SK-N-SH (cell line): ENCODE measurements around the gene LACTB. TPM values are rescaled to one million over a fixed set of nuclear protein-coding genes. Genes with fewer than 3 reads are reported as not detected.

Experiments
- CTCF ChIA-PET: fragments of 300-600, 350-600 bp; formaldehyde crosslinking; extraction: SDS; loops from one replicate; lab custom pipeline; 2021; lab: Yijun Ruan, JAX
- POLR2A ChIA-PET: fragments of 350-600 bp; sonication (Branson Sonifier 250); formaldehyde crosslinking; extraction: SDS; loops from one replicate; lab custom pipeline; 2020; ENCODE audit warnings: antibody characterized with exemption, inconsistent platforms; lab: Yijun Ruan, JAX
- DNase-seq: peaks from one replicate; pipeline ENCODE4 v3.0.0; 2012
- H2AFZ ChIP-seq: fragments of 200-600 bp; sonication (generic); 2 replicates; pipeline ENCODE4 v1.8.1; 2016; ENCODE audit warnings: antibody characterized with exemption, mild to moderate bottlenecking, low read depth
- H3F3A ChIP-seq: fragments of 200-600 bp; sonication (generic); replicated peaks from 2 replicates; pipeline ENCODE3; 2016; ENCODE audit warnings: antibody characterized with exemption, mild to moderate bottlenecking; ENCODE audit not compliant: insufficient read depth
- H3K27ac ChIP-seq, 2 experiments: fragments of 200-500 bp in 1 of 2; fragments of 200-600 bp in 1 of 2; sonication (Bioruptor generic) in 1 of 2; sonication (generic), shearing (Covaris generic) in 1 of 2; 2 replicates each; pipeline versions ENCODE4 v1.5.1 to v1.6.1; 2014 to 2016; ENCODE audit warnings: low read depth in 2 of 2, inconsistent platforms in 1 of 2, low read length in 1 of 2, mild to moderate bottlenecking in 1 of 2, mixed read lengths in 1 of 2
- H3K27me3 ChIP-seq: fragments of 200-600 bp; sonication (generic), shearing (Covaris generic); 2 replicates; pipeline ENCODE4 v1.6.1; 2016; ENCODE audit warnings: mixed run types; ENCODE audit not compliant: insufficient read depth
- H3K36me3 ChIP-seq, 2 experiments: fragments of 200-500 bp in 1 of 2; fragments of 200-600 bp in 1 of 2; sonication (Bioruptor generic) in 1 of 2; sonication (generic) in 1 of 2; replicated peaks in 1 of 2; 2 replicates each; pipeline versions ENCODE3 to v1.5.1; 2014 to 2016; ENCODE audit warnings: low read length in 1 of 2, mild to moderate bottlenecking in 1 of 2; ENCODE audit not compliant: insufficient read depth in 2 of 2, control insufficient read depth in 1 of 2
- H3K4me1 ChIP-seq, 2 experiments: fragments of 200-500 bp in 1 of 2; fragments of 200-600 bp in 1 of 2; sonication (Bioruptor generic) in 1 of 2; sonication (generic), shearing (Covaris generic) in 1 of 2; 2 replicates each; pipeline versions ENCODE4 v1.5.1 to v1.6.1; 2014 to 2016; ENCODE audit warnings: low read depth in 1 of 2, low read length in 1 of 2, mixed run types in 1 of 2; ENCODE audit not compliant: insufficient read depth in 2 of 2, control insufficient read depth in 1 of 2
- H3K4me2 ChIP-seq: fragments of 200-600 bp; sonication (generic), shearing (Covaris generic); 2 replicates; pipeline ENCODE4 v1.6.1; 2017; ENCODE audit warnings: mixed run types
- H3K4me3 ChIP-seq, 2 experiments: fragments of 200-500 bp in 1 of 2; fragments of 200-600 bp in 1 of 2; sonication (Bioruptor generic) in 1 of 2; sonication (generic), shearing (Covaris generic) in 1 of 2; 2 replicates each; pipeline versions ENCODE4 v1.5.1 to v1.8.1; 2014 to 2016; ENCODE audit warnings: low read depth in 2 of 2, inconsistent platforms in 1 of 2, low read length in 1 of 2, mild to moderate bottlenecking in 1 of 2, mixed read lengths in 1 of 2, moderate library complexity in 1 of 2
- H3K79me2 ChIP-seq: fragments of 200-600 bp; sonication (generic); 2 replicates; pipeline ENCODE4 v1.8.1; 2017; ENCODE audit warnings: mild to moderate bottlenecking; ENCODE audit not compliant: insufficient read depth
- H3K9ac ChIP-seq: fragments of 200-600 bp; sonication (generic); 2 replicates; pipeline ENCODE4 v1.6.1; 2017; ENCODE audit warnings: mixed run types
- H3K9me2 ChIP-seq: fragments of 200-600 bp; sonication (generic); 2 replicates; pipeline ENCODE4 v1.6.1; 2017; ENCODE audit warnings: mixed run types
- H3K9me3 ChIP-seq: fragments of 200-600 bp; sonication (generic); 2 replicates; pipeline ENCODE4 v1.6.1; 2017; ENCODE audit warnings: mixed run types, mild to moderate bottlenecking, moderate library complexity
- H4K20me1 ChIP-seq: fragments of 200-600 bp; sonication (generic); 2 replicates; pipeline ENCODE4 v1.6.1; 2017; ENCODE audit warnings: mild to moderate bottlenecking, mixed run types; ENCODE audit not compliant: insufficient read depth
- CHD2 ChIP-seq: fragments of 150-350 bp; IDR thresholded peaks from 2 replicates; pipeline ENCODE4 v1.6.1; 2018; ENCODE audit warnings: low read length; ENCODE audit not compliant: partially characterized antibody
- CTCF ChIP-seq: fragments of 200-600 bp; sonication (generic); IDR thresholded peaks from 2 replicates; pipeline ENCODE4 v1.6.1; 2017; ENCODE audit warnings: antibody characterized with exemption, mild to moderate bottlenecking, moderate library complexity
- EP300 ChIP-seq, 2 experiments: IDR thresholded peaks; 2 replicates each; pipeline versions ENCODE4 v1.4.0 to v1.6.1; 2012; ENCODE audit warnings: borderline replicate concordance in 1 of 2, low read depth in 1 of 2, low read length in 1 of 2
- FOXJ3 ChIP-seq: sonication (generic); formaldehyde crosslinking; IDR thresholded peaks from 2 replicates; pipeline ENCODE4 v1.5.1; 2020; ENCODE audit warnings: mild to moderate bottlenecking, missing genetic modification reagents
- GABPA ChIP-seq: IDR thresholded peaks from 2 replicates; pipeline ENCODE4 v1.4.0; 2012; ENCODE audit warnings: low read depth, mild to moderate bottlenecking
- MAX ChIP-seq: IDR thresholded peaks from 2 replicates; pipeline ENCODE4 v1.4.0; 2012; ENCODE audit warnings: low read depth
- MEF2A ChIP-seq: IDR thresholded peaks from 2 replicates; pipeline ENCODE4 v1.4.0; 2012; ENCODE audit warnings: low read depth, borderline replicate concordance
- NFIC ChIP-seq: IDR thresholded peaks from 2 replicates; pipeline ENCODE4 v1.4.0; 2012; ENCODE audit warnings: borderline replicate concordance
- NRF1 ChIP-seq: IDR thresholded peaks from 2 replicates; pipeline ENCODE4 v1.6.1; 2012; ENCODE audit warnings: low read depth, mild to moderate bottlenecking, low read length
- PBX3 ChIP-seq: IDR thresholded peaks from 2 replicates; pipeline ENCODE4; 2012
- RAD21 ChIP-seq: IDR thresholded peaks from 2 replicates; pipeline ENCODE4 v1.6.1; 2012; ENCODE audit warnings: mild to moderate bottlenecking, low read length
- SMC3 ChIP-seq: IDR thresholded peaks from 2 replicates; pipeline ENCODE4 v1.6.1; 2012; ENCODE audit warnings: low read depth, low read length, improper control_type of control experiment
- TAF1 ChIP-seq: IDR thresholded peaks from 2 replicates; pipeline ENCODE4 v1.6.1; 2012; ENCODE audit warnings: low read depth, mild to moderate bottlenecking, low read length, moderate library complexity, borderline replicate concordance
- USF2 ChIP-seq: fragments of 150-350 bp; IDR thresholded peaks from 2 replicates; pipeline ENCODE4 v1.6.1; 2017; ENCODE audit warnings: antibody characterized with exemption, low read length, low read depth, borderline replicate concordance
- YY1 ChIP-seq: IDR thresholded peaks from 2 replicates; pipeline ENCODE4 v1.4.0; 2012; ENCODE audit warnings: low read depth, mild to moderate bottlenecking
- WGBS: methylation state at CpG from one replicate; pipeline ENCODE4 v1.1.6; 2017; ENCODE audit warnings: low lambda C conversion rate; 5-methylcytosine and 5-hydroxymethylcytosine counted together
- polyA plus RNA-seq, 3 experiments: library from polyadenylated mRNA; depleted of rRNA; stranded (reverse); fragments of >200 nt; gene quantifications; 2 replicates each; pipeline ENCODE4 v1.2.3, GENCODE V29; 2012

The LACTB gene
- polyA plus RNA-seq, 1 of the 3 experiments (the other 2 are of a cell fraction), result 23.3 TPM

- TF ChIP-seq FOXJ3 (no peak), CTCF (no peak), USF2 (no peak), PBX3 (no peak)
Measured at GRCh38 chr15:63109498-63109897, 12.2 kb upstream of the LACTB start (continued).

GRCh38 chr15:63109920-63110319 lies 11.7 kb upstream of the LACTB start:
- Histone ChIP-seq H4K20me1 (no peaks in the 10 kb centered on the region), H3K9me2 (no peaks in the 10 kb centered on the region), H3K4me2 (no peak overlapping the region), H2AFZ (no peak overlapping the region), H3K9me3 (no peaks in the 10 kb centered on the region), H3K79me2 (no peaks in the 10 kb centered on the region), H3K9ac (no peak overlapping the region), H3K4me1 (peaks cover 3 to 23% of the 10 kb centered on the region in 2 experiments; a peak in 3 of 4 replicates), H3K36me3 (no peaks in the 10 kb centered on the region), H3F3A (peaks cover 18% of the 10 kb centered on the region), H3K4me3 (no peak overlapping the region), H3K27me3 (no peaks in the 10 kb centered on the region), H3K27ac (no peak overlapping the region)
- no peak for DNase-seq
- ChIA-PET POLR2A (no interaction called here), CTCF (interaction anchor here (4.7 kb wide), 1 partner anchor 16 kb away, joined by 24 read pairs; no protein-coding TSS in a partner anchor)
- WGBS, result 94% methylated on average over 2 of the region's 2 CpGs
- TF ChIP-seq EP300 (IDR thresholded peaks at IDR 0.05; ENCODE audit: borderline replicate concordance in 1 of 2, low read depth in 1 of 2, low read length in 1 of 2) (no peak), NRF1 (no peak), CHD2 (no peak), MEF2A (no peak), SMC3 (no peak), TAF1 (no peak), YY1 (no peak)

- no peaks in the 10 kb centered on the region for H3K9me2 ChIP-seq
- no peak overlapping the region for H3K27ac ChIP-seq
- H3K9ac ChIP-seq, result no peak overlapping the region
- no peak overlapping the region for H2AFZ ChIP-seq
- no peak overlapping the region for H3K4me3 ChIP-seq
- no peak for TF ChIP-seq RAD21
- no peak for TF ChIP-seq NFIC
- TF ChIP-seq NRF1, result no peak
- TF ChIP-seq MAX, result no peak
- no peak for TF ChIP-seq GABPA
- TF ChIP-seq, all 33 proteins: peak for 0
- 96% methylated on average over 2 of the region's 3 CpGs for WGBS
- CTCF ChIA-PET, result interaction anchor here (1.0 to 4.7 kb wide), 3 partner anchors 11 to 63 kb away, joined by 3 to 24 read pairs (median 13); no protein-coding TSS in a partner anchor
- no peaks in the 10 kb centered on the region for H3K27me3 ChIP-seq
- H3K79me2 ChIP-seq, result no peaks in the 10 kb centered on the region
- no peaks in the 10 kb centered on the region for H4K20me1 ChIP-seq
- peaks cover 3 to 23% of the 10 kb centered on the region in 2 experiments; a peak in 3 of 4 replicates for H3K4me1 ChIP-seq
- H3K9me3 ChIP-seq, result no peaks in the 10 kb centered on the region
- no peak for DNase-seq
- H3F3A ChIP-seq, result peaks cover 22% of the 10 kb centered on the region
- POLR2A ChIA-PET, result no interaction called here
- H3K36me3 ChIP-seq, result no peaks in the 10 kb centered on the region
- H3K4me2 ChIP-seq, result no peak overlapping the region
Measured at GRCh38 chr15:63110428-63111026, 11.1 kb upstream of the LACTB start.
